HG02763 (cell line): Measurements from ENCODE around the gene CIC.

Source experiments
- ATAC-seq: cut with Tn5 transposase; IDR thresholded peaks from one replicate; pipeline ENCODE4 v1.9.1; 2021; ENCODE audit warnings: mild to moderate bottlenecking, moderate library complexity; ENCODE audit not compliant: unreplicated experiment

CIC gene

DNA sequence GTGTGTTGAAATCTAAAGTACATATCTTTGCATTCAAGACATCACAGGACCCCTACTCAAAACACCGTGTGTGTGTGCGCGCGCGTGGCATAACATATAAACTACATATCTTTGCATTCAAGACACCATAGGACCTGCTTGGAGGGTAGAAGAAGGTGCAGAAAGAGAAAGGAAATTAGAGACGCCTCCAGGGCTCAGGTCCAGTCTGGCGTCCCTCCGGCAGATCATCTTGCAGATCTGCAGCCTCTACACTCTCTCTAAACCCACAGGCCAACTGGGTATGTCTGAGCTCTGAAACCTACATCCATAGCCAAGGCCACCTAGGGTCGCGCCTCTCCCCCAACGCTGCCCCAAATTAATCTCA, 34.0 kb downstream of the CIC start:
- no peak for ATAC-seq

DNA sequence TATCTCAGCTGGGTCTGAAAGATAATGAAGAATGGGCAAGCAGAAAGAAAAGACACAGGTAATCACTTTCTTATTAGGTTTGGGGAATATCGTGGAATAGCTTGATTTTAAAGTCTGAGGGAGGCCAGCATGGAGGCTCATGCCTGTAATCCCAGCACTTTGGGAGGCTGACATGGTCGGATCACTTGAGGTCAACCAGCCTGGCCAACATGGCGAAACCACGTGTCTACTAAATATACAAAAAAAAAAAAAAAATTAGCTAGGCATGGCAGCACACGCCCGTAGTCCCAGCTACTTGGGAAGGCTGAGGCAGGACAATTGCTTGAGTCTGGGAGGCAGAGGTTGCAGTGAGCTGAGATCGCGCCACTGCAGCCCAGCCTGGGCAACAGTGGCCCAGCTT, 34.8 kb downstream of the CIC start:
- no peak for ATAC-seq

DNA sequence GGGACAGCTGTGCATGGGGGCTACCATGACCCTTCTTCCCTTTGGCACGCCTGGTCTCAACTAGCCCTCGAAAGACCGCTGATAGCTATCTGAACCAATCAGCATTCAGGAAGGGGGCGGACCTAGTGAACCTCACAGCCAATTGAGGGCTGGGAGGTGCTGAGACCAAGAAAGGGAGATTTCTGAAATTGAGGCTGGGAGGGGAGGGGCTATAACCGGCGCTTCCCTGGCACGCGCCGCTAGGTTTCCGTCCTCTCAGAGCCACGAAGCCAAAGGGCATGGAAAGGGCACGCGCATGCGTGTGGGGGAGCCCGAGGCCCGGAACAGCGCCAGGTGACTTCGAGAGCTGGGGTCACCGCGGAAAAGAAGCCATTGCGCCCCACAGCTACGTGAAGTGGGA, 37.6 kb downstream of the CIC start:
- no peak for ATAC-seq

DNA sequence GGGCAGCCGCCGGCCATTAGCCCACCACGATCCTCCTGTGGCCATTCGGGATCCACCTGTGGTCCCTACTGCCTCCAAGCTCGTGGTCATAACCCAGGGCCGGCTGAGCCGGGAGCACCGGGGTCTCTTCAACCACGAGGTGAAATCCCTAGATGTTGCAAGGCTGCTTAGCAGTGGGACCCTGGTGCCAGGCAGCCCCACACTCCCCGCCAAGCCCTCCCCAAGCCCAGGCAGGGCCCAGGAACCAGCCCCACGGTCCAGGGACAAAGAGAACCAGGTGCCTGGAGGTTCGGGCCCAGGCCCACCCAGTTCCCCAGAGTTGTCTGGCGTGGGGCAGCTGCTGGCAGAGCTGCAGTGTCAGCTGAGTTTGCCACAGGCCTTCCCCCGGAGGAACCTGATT, 40.6 kb downstream of the CIC start:
- ATAC-seq = no peak

DNA sequence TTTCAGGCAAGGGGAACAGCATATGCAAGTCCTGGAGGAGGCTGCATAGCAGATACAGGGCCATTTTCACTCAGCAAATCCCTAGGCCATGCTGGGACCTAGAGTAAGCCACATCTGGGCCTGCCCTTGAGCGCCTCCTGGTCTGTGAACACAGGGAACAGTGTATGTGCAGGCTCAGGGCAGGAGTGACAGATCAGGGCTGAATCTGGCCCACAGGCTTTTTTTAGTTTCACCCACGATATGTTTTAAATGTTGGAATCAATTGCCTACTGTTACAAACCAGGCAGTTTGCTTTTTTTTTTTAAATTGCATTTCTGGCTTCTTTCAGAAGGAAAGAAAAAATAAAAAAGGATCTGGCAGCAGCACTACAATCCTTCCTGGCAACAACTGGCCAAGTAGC, 42.6 kb downstream of the CIC start:
- ATAC-seq = no peak

DNA sequence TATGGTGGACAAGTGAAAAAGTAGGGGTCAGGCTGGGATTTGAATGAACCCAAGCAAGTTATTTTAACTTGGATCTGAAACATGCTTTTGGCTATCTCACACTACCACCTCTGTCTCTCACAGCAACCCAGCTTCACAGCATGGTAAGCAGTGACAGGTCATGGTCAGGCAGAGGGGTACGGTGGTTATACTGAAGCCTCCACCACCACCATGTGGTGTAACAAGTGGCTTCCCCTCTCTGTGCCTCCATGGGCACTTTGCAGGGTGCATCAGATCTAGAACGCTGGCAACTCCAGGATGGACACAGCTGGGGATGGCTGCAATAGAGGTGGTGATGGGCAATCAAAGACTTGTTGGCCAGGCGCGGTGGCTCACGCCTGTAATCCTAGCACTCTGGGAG, 43.3 kb downstream of the CIC start:
- no peak for ATAC-seq

DNA sequence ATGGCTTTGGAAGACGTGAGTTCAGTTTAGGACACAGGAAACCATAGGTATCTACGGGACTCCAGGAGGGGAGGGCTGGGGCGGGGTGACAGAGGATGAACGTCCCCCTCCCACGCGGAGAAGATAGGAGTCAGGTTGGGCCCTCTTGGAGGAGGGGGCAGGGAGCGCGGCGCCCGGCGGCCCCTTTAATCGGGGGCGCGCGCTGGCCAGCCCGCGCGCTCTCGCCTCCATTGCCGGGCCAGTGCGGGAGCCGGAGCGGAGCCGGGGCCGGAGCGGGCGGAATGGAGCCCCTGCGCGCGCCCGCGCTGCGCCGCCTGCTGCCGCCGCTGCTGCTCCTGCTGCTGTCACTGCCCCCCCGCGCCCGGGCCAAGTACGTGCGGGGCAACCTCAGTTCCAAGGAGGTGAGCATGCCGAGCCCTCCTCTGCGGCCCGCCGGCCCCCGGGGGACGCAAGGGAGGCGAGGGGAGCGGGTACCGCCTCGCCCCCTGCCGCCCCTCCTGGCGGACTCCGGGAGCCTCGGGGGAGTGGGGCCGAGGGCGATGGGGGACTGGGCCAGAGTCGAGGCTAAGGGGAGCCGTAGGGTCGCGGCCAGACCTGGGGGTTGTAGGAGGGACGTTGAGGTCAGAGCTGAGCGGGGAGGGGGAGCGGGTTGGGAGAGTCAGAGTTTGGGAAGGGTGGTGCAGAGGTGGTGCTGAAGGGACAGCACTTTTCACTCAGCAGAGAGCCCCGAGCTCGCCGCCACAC, 44.2 kb downstream of the CIC start, which contains the start of gene TMEM145:
TMEM145 (plus strand) TSS at position 214 of the 744 bp plus-strand sequence; CDS start at position 282, 68 bp downstream.
- ATAC-seq = no peak

DNA sequence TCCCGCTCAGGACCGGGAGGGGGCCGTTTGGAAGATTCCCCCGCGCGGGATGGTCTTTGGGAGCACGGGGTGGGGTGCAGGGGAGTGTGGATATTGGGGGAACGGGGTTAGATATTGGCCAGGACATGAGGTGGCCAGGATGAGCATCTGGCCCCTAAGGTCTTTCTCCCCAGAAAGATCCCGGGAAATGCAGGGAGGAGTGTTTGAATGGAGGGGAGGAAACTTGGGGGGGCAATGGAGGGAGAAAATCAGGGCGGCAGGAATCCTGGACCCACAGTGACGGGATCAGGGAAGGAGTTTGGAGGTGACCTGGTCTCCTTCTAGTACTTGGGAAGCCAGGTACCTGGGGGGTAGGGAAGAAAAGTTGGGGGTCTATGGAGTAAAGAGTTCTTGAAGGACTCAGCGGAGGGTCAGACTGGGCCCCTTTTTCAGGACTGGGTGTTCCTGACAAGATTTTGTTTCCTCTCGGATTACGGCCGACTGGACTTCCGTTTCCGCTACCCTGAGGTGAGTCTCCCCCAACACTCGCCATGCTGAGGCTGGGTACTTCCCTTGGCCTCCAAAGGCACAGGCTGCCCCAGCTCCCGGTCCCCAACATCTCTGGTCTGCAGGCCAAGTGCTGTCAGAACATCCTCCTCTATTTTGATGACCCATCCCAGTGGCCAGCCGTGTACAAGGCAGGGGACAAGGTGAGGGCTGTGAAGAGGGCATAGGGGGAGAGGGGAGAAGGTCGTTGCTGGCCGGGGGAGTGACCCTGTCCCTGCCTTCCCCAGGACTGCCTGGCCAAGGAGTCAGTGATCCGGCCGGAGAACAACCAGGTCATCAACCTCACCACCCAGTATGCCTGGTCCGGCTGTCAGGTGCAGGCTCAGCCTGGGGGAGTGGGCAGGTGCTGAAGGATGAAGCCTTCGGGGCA, 45.0 kb downstream of the CIC start:
- no peak for ATAC-seq

DNA sequence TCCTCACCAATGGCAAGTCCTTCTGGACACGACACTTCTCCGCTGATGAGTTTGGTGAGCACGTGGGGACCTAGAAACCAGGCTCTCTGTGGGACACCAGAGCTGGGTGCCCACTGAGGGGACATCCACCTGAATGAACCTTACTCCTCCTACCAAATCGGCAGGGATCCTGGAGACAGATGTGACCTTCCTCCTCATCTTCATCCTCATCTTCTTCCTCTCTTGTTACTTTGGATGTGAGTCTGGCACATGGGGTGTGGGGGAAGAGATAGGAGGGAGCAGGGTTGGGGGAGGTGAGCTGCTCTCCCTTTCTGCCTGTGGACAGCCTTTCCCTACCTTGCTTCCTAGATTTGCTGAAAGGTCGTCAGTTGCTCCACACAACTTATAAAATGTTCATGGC, 46.0 kb downstream of the CIC start:
- ATAC-seq = no peak

DNA sequence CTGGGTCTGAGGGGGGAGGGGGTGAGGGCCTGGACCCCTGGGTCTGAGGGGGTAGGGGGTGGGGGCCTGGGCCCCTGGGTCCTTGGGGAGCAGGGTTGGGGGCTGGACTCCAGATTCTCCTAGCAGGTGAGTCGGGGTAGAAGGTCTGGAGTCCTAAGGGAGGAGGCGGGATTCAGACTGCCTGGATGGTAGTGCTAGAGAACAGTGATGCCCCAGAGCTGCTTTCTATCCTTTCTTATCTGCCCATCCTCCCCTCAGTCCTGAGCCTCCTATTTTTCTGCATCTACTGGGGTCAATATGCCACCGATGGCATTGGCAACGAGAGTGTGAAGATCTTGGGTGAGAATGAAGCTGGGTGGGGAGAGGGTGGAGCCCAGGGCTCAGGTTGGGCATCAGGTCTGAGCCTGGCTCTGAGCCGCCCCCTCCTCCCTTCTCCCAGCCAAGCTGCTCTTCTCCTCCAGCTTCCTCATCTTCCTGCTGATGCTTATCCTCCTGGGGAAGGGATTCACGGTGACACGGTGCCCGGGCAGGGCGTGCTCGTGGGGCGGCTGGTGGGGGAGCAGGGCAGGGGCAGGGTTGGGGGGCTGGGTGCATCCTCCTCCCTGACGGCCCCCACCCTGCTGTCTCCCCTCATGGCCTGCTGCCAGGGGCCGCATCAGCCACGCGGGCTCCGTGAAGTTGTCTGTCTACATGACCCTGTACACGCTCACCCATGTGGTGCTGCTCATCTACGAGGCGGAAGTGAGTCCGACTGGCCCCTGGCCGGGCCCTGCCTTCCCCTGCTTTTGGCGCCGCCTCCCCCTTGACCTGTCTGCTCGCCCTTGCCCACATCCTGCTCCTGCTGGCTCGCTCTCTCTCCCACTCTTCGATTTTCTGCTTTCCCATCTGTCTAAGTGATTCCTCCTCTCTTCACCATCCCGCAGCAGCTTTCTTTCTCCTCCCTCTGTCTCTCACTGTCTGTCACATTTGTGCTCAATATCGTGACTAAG, 47.5 kb downstream of the CIC start:
- ATAC-seq = no peak

DNA sequence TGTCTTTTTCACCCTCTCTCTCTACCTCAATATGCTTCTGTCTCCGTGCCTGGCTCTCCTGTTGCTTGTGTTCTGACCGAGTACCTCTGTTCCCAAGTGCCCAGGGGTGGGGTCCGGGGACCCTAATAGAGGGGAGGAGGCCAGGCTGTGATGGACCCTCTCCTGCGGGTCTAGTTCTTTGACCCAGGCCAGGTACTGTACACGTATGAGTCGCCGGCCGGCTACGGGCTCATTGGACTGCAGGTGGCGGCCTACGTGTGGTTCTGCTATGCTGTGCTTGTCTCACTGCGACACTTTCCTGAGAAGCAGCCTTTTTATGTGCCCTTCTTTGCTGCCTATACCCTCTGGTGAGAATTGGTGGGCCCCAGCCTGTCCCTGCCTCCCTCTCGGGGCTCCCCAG, 48.5 kb downstream of the CIC start:
- ATAC-seq = no peak

DNA sequence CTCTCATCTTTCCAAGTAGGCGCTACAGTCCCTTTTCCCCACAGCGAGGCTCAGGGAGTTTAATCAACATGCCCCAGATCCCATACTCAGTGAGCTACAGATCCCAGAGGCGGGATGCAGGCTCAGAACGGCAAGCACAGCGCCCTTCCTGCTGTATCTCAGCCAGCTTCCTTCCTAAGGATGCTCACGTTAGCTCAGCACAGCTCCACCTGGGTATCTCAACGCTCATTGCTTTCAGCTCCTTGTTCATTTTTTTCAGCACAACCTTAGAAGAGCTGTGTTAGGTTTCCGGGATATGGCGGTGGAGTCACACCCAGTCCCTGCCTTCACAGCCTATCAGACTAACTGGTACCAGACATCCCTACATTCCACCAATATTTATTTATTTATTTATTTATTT, 53.3 kb downstream of the CIC start:
- ATAC-seq = no peak

DNA sequence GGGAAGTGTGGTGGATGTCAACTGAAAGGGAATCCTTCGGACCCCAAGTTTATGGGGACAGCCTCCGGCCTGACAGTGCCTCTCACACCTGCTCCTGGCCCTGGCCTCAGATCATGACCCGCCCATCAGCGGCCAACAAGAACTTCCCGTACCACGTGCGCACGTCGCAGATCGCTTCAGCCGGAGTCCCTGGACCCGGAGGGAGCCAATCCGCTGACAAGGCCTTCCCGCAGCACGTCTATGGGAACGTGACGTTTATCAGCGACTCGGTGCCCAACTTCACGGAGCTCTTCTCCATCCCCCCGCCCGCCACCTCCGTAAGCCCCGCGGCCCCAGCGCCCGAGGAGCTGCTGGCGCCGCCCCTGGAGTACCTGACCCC, 54.4 kb downstream of the CIC start:
- ATAC-seq = no peak

DNA sequence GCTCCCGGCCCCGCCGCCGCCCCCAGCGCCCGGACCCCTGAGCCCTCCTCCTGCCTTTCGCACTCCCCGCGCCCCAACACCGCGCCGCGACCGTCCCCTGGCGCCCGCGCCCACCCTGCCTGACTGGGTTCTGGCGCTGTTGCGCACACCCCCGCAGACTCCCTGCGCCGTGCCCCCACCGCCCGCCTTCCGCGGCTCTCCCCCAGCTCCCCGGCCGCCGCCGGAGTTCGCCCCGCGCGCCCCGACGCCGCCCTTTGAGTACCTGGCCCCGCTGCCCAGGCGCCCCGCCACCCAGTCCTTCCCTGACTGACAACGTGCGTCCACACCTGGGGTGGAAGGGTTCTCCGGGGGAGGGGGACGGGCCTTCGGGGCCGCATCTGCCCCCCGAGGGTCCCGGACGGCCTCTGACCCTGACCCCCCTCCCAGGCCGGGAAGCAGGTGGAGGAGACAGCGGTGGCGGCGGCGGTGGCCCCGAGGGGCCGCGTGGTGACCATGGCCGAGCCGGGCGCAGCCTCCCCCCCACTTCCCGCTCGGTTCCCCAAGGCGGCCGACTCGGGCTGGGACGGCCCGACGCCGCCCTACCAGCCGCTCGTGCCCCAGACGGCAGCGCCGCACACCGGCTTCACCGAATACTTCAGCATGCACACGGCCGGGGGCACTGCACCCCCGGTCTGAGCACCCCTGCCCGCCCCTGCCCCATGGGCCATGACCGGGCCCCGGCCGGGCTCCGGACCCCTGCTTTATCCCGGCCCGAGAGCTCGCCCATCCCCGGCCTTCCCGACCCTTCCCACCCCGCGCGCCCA, 55.0 kb downstream of the CIC start:
- no peak for ATAC-seq

DNA sequence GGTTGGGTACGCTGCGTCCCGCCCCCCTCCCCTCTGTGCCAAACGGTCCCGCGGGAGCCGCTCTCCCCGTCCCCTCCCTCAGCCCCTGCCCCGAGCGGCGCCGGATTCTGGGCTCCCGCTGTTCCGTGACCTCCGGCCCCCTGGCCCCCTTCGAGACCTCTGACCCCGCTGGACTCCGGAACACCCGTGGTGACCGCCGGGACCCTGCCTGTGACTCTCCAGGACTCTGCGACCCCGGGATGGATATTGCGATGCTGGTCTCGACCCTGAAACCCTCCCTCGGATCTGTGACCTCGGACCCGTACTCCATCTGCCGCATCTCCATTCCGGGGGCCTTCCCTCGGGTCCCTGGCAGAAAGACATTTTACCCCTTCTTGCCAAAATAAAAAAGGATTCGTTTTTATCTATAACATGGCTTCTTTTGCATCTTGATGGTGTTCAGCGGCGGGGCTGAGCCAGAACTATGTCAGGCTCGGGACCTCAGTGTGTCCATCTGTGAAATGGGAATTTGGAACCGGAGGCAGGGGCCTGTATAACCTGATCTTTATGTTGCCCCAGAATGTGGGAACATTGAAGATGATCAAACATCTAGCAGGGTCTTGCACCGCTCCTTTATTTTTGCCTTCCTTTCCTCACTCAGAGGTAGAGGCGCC, 55.7 kb downstream of the CIC start:
- ATAC-seq = no peak

DNA sequence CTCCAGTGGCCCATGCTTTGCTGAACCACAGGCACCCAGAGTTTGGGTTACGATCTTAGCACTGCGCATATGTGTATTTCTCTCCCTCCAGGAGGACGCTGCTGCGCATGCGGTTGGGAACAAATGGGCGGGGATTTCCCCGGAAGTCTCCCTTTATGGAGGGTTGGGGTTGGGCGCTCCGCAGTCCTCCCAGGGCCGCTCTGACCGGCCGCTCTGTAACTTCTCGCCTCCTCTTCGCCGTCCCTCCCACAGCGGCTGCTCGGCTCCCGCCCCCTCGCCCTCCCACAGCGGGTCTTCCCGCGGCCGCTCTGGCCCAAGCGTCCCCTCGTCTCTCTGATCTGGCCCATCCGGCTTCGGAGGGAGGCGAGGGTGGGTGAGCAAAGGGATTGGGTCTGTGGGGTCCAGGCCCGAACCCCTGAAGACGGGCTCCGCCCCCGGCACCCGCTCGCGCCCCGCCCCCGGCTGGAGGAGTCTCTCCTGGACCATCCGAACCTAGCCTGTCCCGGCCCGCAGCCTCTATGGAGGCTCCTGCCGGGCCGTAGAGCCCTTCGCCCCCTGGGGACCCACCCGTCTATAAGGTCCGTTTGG, 56.4 kb downstream of the CIC start, which contains the start of gene MEGF8:
MEGF8 (plus strand) TSS at position 328 of the 588 bp plus-strand sequence. CDS start 609 bp downstream, outside the sequence.
- ATAC-seq = peak; percentile 91

DNA sequence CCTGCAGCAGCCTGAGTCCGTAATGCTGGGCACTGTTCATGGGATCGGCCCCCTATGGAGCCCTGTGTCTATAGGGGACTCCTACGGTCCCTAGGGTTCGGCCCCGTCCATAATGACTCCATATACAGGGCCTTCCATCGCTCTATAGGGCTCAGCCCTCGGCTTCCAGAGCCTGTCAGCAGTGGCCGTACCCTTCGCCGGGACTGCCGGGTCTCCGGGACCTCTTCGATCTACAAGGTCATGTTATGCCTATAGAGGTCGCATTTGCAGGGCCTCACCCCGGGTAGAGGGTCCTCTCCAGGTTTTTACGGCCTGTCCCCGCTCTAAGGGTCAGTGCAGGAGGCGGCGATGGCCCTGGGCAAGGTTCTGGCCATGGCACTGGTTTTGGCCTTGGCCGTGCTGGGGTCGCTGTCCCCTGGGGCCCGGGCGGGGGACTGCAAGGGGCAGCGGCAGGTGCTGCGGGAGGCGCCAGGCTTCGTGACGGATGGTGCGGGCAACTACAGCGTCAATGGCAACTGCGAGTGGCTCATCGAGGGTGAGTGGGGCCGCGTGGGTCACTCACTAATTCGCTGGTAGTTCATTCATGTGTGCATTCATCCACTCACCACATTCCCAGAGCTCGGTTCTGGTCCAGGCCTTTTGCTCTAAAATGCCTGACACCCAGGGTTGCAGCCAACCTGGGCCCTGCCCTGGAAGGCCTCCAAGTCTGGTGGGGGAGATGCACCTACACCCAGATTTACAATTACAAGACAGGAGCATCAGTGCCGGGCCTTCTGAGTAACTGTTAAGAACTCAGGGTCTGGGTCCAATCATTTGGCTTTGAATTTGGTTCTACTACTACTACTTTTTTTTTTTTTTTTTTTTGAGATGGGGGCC, 57.1 kb downstream of the CIC start:
- peak; percentile 4 for ATAC-seq

DNA sequence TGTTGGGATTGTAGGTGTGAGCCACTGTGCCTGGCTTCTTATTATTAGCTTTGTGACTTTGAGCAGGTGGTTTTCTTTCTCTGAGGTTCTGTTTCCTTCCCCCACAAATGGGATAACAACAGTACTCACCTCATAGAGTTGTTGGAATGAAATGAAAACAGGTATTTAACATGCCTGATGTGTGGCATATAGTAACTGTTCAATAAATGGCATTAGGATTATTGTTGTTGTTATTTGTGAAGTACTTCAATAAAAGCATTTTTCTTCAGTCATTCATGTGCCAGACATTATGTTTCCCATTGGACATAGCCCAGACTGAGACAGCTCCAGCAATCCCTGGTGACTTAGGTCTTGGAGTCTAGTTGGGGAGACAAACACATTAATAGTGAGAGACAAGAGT, 57.9 kb downstream of the CIC start:
- ATAC-seq = no peak
